ENCODE results near the gene CXCL10.
A peak's percentile ranks its signal among the peaks of the same experiment; 100 is the strongest.
"Not testable (repeated sequence)": the region's sequence is repeated elsewhere in the genome, so short reads cannot be mapped to it uniquely, and the experiment has no call there.

CXCL10 gene

GRCh38 chr4:76013540-76013939 lies 9.8 kb downstream of the CXCL10 start:
- Mint-ChIP-seq H3K36me3 (ENCODE audit: low read depth) (no peaks in the 10 kb centered on the region), H3K9me3 (no peaks in the 10 kb centered on the region), H3K27me3 (no peaks in the 10 kb centered on the region), H3K4me1 (ENCODE audit: low read depth) (peaks cover 41% of the 10 kb centered on the region), H3K4me3 (no peak overlapping the region), H3K27ac (no peak overlapping the region)
- intact Hi-C loops (cut with micrococcal nuclease) = no loop called here

- peak overlapping the region; percentile 78 for H3K27ac Mint-ChIP-seq
- no peaks in the 10 kb centered on the region for H3K36me3 Mint-ChIP-seq (ENCODE audit: low read depth)
- H3K9me3 Mint-ChIP-seq = no peaks in the 10 kb centered on the region
- no peak overlapping the region for H3K4me3 Mint-ChIP-seq
- peaks cover 41% of the 10 kb centered on the region for H3K4me1 Mint-ChIP-seq (ENCODE audit: low read depth)
- intact Hi-C loops (cut with micrococcal nuclease) = no loop called here
- H3K27me3 Mint-ChIP-seq = no peaks in the 10 kb centered on the region
Observed at GRCh38 chr4:76012388-76012801, 10.9 kb downstream of the CXCL10 start.

GRCh38 chr4:76011700-76012387 lies 11.5 kb downstream of the CXCL10 start:
- peaks cover 41% of the 10 kb centered on the region for H3K4me1 Mint-ChIP-seq (ENCODE audit: low read depth)
- intact Hi-C loops (cut with micrococcal nuclease) = no loop called here
- peak overlapping the region; percentile 78 for H3K27ac Mint-ChIP-seq

GRCh38 chr4:76011018-76011670 lies 12.2 kb downstream of the CXCL10 start:
- no peaks in the 10 kb centered on the region for H3K27me3 Mint-ChIP-seq
- intact Hi-C loops (cut with micrococcal nuclease) = no loop called here
- H3K9me3 Mint-ChIP-seq = no peaks in the 10 kb centered on the region
- no peaks in the 10 kb centered on the region for H3K36me3 Mint-ChIP-seq (ENCODE audit: low read depth)
- H3K4me1 Mint-ChIP-seq (ENCODE audit: low read depth) = peaks cover 41% of the 10 kb centered on the region
- H3K27ac Mint-ChIP-seq = peak overlapping the region; percentile 78
- peak overlapping the region; percentile 66 for H3K4me3 Mint-ChIP-seq

More at GRCh38 chr4:76011700-76012387, 11.5 kb downstream of the CXCL10 start:
- Mint-ChIP-seq H3K36me3 (ENCODE audit: low read depth) (no peaks in the 10 kb centered on the region), H3K9me3 (no peaks in the 10 kb centered on the region), H3K4me3 (peak overlapping the region; percentile 66), H3K27me3 (no peaks in the 10 kb centered on the region)

- Mint-ChIP-seq H3K27ac (peak overlapping the region; percentile 78), H3K9me3 (no peaks in the 10 kb centered on the region), H3K4me1 (ENCODE audit: low read depth) (peaks cover 38% of the 10 kb centered on the region), H3K27me3 (no peaks in the 10 kb centered on the region), H3K36me3 (ENCODE audit: low read depth) (no peaks in the 10 kb centered on the region), H3K4me3 (no peak overlapping the region)
- intact Hi-C loops (cut with micrococcal nuclease) = no loop called here
Observed at GRCh38 chr4:76010576-76010975, 12.7 kb downstream of the CXCL10 start.

- Mint-ChIP-seq H3K9me3 (no peaks in the 10 kb centered on the region), H3K27ac (no peak overlapping the region), H3K27me3 (no peaks in the 10 kb centered on the region), H3K4me1 (ENCODE audit: low read depth) (peaks cover 28% of the 10 kb centered on the region), H3K4me3 (no peak overlapping the region), H3K36me3 (ENCODE audit: low read depth) (no peaks in the 10 kb centered on the region)
- intact Hi-C loops (cut with micrococcal nuclease) = no loop called here
Observed at GRCh38 chr4:76009311-76009710, 14.0 kb downstream of the CXCL10 start.

- H3K27ac Mint-ChIP-seq = no peak within 1 kb of the TSS
- H3K4me3 Mint-ChIP-seq = no peak within 1 kb of the TSS
- H3K4me1 Mint-ChIP-seq (ENCODE audit: low read depth) = peaks cover 24% of the 10 kb centered on the region
- H3K27me3 Mint-ChIP-seq = no peaks in the 10 kb centered on the region
- H3K36me3 Mint-ChIP-seq (ENCODE audit: low read depth) = no peaks in the 10 kb centered on the region
- intact Hi-C loops (cut with micrococcal nuclease) = no loop called here
- H3K9me3 Mint-ChIP-seq = no peaks in the 10 kb centered on the region
Observed at GRCh38 chr4:76007089-76007862, 16.0 kb downstream of the CXCL10 start, which contains the start of gene CXCL9. Gene CXCL9 (minus strand): TSS chr4:76007509. CDS start chr4:76007449, 60 bp downstream.

- H3K4me1 Mint-ChIP-seq (ENCODE audit: low read depth) = peaks cover 13% of the 10 kb centered on the region
- no peaks in the 10 kb centered on the region for H3K36me3 Mint-ChIP-seq (ENCODE audit: low read depth)
- H3K9me3 Mint-ChIP-seq = no peaks in the 10 kb centered on the region
- H3K27ac Mint-ChIP-seq = no peak overlapping the region
- H3K4me3 Mint-ChIP-seq = no peak overlapping the region
- intact Hi-C loops (cut with micrococcal nuclease) = no loop called here
- no peaks in the 10 kb centered on the region for H3K27me3 Mint-ChIP-seq
Observed at GRCh38 chr4:76003620-76004019, 19.7 kb downstream of the CXCL10 start.

- H3K4me3 Mint-ChIP-seq = no peak overlapping the region
- H3K27me3 Mint-ChIP-seq = no peaks in the 10 kb centered on the region
- H3K36me3 Mint-ChIP-seq (ENCODE audit: low read depth) = no peaks in the 10 kb centered on the region
- H3K4me1 Mint-ChIP-seq (ENCODE audit: low read depth) = peaks cover 13% of the 10 kb centered on the region
- no peaks in the 10 kb centered on the region for H3K9me3 Mint-ChIP-seq
- intact Hi-C loops (cut with micrococcal nuclease) = no loop called here
- H3K27ac Mint-ChIP-seq = no peak overlapping the region
Observed at GRCh38 chr4:76003035-76003434, 20.3 kb downstream of the CXCL10 start.

- Mint-ChIP-seq H3K9me3 (no peaks in the 10 kb centered on the region), H3K4me1 (ENCODE audit: low read depth) (peaks cover 13% of the 10 kb centered on the region), H3K27ac (no peak overlapping the region), H3K4me3 (no peak overlapping the region), H3K36me3 (ENCODE audit: low read depth) (no peaks in the 10 kb centered on the region), H3K27me3 (no peaks in the 10 kb centered on the region)
- intact Hi-C loops (cut with micrococcal nuclease) = no loop called here
Observed at GRCh38 chr4:76002176-76002575, 21.1 kb downstream of the CXCL10 start.

- intact Hi-C loops (cut with micrococcal nuclease) = no loop called here
Observed at GRCh38 chr4:76001700-76002099, 21.6 kb downstream of the CXCL10 start.

GRCh38 chr4:76000279-76000678 lies 23.0 kb downstream of the CXCL10 start:
- Mint-ChIP-seq H3K9me3 (no peaks in the 10 kb centered on the region), H3K36me3 (ENCODE audit: low read depth) (no peaks in the 10 kb centered on the region), H3K4me1 (ENCODE audit: low read depth) (peaks cover 13% of the 10 kb centered on the region), H3K4me3 (no peak overlapping the region), H3K27me3 (no peaks in the 10 kb centered on the region), H3K27ac (no peak overlapping the region)
- intact Hi-C loops (cut with micrococcal nuclease) = no loop called here

More at GRCh38 chr4:76001700-76002099, 21.6 kb downstream of the CXCL10 start:
- Mint-ChIP-seq H3K4me1 (ENCODE audit: low read depth) (peaks cover 13% of the 10 kb centered on the region), H3K9me3 (no peaks in the 10 kb centered on the region), H3K27me3 (no peaks in the 10 kb centered on the region), H3K27ac (no peak overlapping the region), H3K4me3 (no peak overlapping the region), H3K36me3 (ENCODE audit: low read depth) (no peaks in the 10 kb centered on the region)

- H3K4me3 Mint-ChIP-seq; H3K9me3 Mint-ChIP-seq; H3K27me3 Mint-ChIP-seq; H3K27ac Mint-ChIP-seq; H3K36me3 Mint-ChIP-seq (ENCODE audit: low read depth); intact Hi-C loops (cut with micrococcal nuclease): not testable (repeated sequence)
- peaks cover 13% of the 10 kb centered on the region for H3K4me1 Mint-ChIP-seq (ENCODE audit: low read depth)
Observed at GRCh38 chr4:75998525-75999147, 24.7 kb downstream of the CXCL10 start.

- peaks cover 13% of the 10 kb centered on the region for H3K4me1 Mint-ChIP-seq (ENCODE audit: low read depth)
- intact Hi-C loops (cut with micrococcal nuclease) = no loop called here
- no peak overlapping the region for H3K4me3 Mint-ChIP-seq
- H3K27ac Mint-ChIP-seq = no peak overlapping the region
- no peaks in the 10 kb centered on the region for H3K36me3 Mint-ChIP-seq (ENCODE audit: low read depth)
- no peaks in the 10 kb centered on the region for H3K9me3 Mint-ChIP-seq
- peaks cover 2% of the 10 kb centered on the region for H3K27me3 Mint-ChIP-seq
Observed at GRCh38 chr4:75997946-75998345, 25.4 kb downstream of the CXCL10 start.
